Measurements from ENCODE around the gene AQP1. TPM values are rescaled to one million over a fixed set of nuclear protein-coding genes. Genes with fewer than 3 reads are reported as not detected.

Gene AQP1
- polyA plus RNA-seq, 1 experiment = 3.9 TPM

DNA sequence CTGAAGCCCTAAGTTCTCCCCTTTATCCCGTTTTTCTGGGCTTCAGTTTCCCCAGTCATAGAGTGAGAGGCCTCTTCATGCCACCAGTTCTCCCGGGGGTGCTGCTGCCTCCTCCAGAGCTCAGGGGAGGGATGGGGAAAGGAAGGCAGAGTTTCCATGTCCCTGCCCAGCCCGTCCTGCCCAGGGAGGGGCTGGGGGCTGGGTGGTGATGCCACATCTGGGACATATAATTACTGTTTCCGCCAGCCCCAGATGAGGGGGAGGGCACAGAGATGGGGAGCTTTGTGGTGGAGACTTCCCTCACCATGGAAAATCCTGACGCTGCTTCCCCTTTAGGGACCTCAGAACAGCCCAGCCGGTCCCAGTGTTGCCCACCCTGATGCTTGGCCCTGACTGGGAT lies 4.1 kb downstream of the AQP1 start:
- TF ChIP-seq, protein P1, sequence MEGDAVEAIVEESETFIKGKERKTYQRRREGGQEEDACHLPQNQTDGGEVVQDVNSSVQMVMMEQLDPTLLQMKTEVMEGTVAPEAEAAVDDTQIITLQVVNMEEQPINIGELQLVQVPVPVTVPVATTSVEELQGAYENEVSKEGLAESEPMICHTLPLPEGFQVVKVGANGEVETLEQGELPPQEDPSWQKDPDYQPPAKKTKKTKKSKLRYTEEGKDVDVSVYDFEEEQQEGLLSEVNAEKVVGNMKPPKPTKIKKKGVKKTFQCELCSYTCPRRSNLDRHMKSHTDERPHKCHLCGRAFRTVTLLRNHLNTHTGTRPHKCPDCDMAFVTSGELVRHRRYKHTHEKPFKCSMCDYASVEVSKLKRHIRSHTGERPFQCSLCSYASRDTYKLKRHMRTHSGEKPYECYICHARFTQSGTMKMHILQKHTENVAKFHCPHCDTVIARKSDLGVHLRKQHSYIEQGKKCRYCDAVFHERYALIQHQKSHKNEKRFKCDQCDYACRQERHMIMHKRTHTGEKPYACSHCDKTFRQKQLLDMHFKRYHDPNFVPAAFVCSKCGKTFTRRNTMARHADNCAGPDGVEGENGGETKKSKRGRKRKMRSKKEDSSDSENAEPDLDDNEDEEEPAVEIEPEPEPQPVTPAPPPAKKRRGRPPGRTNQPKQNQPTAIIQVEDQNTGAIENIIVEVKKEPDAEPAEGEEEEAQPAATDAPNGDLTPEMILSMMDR (IDR thresholded peaks at IDR 0.05; ENCODE audit: insufficient read depth, low read depth, low read length) = no peak
- no peaks in the 10 kb centered on the region for H3K36me3 ChIP-seq (ENCODE audit: control insufficient read depth, insufficient read depth, low read length)
- no peaks in the 10 kb centered on the region; the same call in 1 of the 2 replicates for H3K27me3 ChIP-seq (ENCODE audit: control insufficient read depth, insufficient read depth, low read length)
- DNase-seq (ENCODE audit: low read depth) = no peak
- ChIA-PET POLR2A (no interaction called here), CTCF (interaction anchor here (0.6 to 2.8 kb wide), 3 partner anchors 19 to 61 kb away, joined by 3 to 15 read pairs (median 3); no protein-coding TSS in a partner anchor)
- H3K4me3 ChIP-seq (ENCODE audit: low read depth, low read length) = no peak overlapping the region

DNA sequence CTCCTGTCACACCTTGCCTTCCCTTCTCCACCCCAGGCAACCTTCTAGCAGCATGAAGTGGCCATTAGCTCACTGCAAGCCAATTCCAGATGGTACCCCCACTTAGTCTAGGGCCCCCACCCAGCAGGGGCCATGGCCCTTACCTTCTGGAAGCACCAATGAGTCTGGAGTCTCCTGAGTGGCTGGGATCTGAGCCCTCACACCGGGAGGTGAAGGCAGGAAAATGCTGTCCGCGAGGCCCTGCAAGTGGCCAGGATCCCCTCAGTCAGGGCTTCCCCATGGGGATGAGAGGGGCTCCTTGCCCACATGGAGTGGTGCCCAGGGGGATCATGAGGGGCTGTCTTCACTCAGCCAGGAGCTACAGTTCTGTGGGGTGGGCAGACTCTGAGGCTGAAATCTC lies 4.6 kb downstream of the AQP1 start:
- TF ChIP-seq, protein P1 (IDR thresholded peaks at IDR 0.05; ENCODE audit: insufficient read depth, low read depth, low read length) = no peak
- H3K4me3 ChIP-seq (ENCODE audit: low read depth, low read length) = no peak overlapping the region
- ChIA-PET POLR2A (no interaction called here), CTCF (interaction anchor here (2.8 kb wide), 1 partner anchor 23 kb away, joined by 15 read pairs; no protein-coding TSS in a partner anchor)
- no peaks in the 10 kb centered on the region for H3K36me3 ChIP-seq (ENCODE audit: control insufficient read depth, insufficient read depth, low read length)
- no peaks in the 10 kb centered on the region; the same call in 1 of the 2 replicates for H3K27me3 ChIP-seq (ENCODE audit: control insufficient read depth, insufficient read depth, low read length)
- no peak for DNase-seq (ENCODE audit: low read depth)

DNA sequence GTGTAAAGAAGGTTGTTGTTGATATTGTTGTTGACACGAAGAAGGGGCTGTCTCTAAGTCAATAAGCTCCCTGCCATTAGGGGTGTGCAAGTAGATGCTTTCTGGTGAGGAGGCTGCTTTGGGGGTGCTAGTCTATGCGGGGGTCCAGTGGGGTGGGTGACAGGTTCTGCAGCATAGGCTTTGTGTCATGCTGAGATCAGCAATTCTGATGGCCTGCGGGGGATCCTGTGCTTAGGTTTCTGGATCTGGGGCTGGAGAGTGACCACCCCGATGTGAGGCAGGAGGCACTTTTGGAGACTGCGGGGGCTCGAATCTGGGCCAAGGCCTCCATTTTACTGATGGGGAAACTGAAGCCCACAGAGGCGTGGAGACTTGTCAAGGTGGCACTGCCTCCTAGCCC lies 5.1 kb downstream of the AQP1 start:
- POLR2A ChIA-PET = no interaction called here
- H3K36me3 ChIP-seq (ENCODE audit: control insufficient read depth, insufficient read depth, low read length) = no peaks in the 10 kb centered on the region
- TF ChIP-seq, protein P1 (IDR thresholded peaks at IDR 0.05; ENCODE audit: insufficient read depth, low read depth, low read length) = no peak
- no peak overlapping the region for H3K4me3 ChIP-seq (ENCODE audit: low read depth, low read length)
- CTCF ChIA-PET = interaction anchor here (2.8 kb wide), 1 partner anchor 22 kb away, joined by 15 read pairs; no protein-coding TSS in a partner anchor
- no peaks in the 10 kb centered on the region; the same call in 1 of the 2 replicates for H3K27me3 ChIP-seq (ENCODE audit: control insufficient read depth, insufficient read depth, low read length)
- no peak for DNase-seq (ENCODE audit: low read depth)

DNA sequence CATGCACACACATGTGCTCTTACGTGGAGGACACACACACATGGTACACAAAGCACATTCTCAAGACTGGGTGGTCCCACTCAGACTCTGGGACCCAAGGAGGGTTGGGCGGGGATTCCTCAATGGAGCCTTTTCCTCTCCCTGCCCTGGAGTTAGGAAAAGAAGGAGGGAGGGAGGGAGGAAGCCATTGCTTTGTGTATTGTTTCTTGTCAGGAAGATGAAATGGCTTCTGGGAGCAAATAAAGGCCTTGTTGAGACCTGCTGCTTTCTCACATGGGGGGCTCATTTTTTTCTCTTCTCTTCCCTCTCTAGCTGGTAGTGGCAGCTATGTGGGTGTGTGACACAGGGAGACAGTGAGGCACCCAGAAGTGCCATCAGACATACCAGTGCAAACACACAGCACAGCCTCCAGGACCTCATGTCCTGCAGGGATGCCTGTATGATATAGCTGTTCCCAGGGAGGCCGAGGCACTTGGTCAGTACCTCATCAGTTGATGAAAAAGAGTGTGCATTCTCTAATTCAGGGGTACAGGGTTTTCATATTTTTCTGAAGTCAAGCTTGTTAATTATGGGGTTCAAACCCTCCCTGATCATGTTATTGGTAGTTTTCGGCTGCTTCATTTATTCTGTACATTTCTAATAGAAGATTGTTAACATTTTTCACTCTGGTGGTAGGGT lies 5.7 kb downstream of the AQP1 start:
- no peak for DNase-seq (ENCODE audit: low read depth)
- H3K36me3 ChIP-seq (ENCODE audit: control insufficient read depth, insufficient read depth, low read length) = no peaks in the 10 kb centered on the region
- TF ChIP-seq, protein P1 (IDR thresholded peaks at IDR 0.05; ENCODE audit: insufficient read depth, low read depth, low read length) = no peak
- POLR2A ChIA-PET = no interaction called here
- H3K27me3 ChIP-seq (ENCODE audit: control insufficient read depth, insufficient read depth, low read length) = no peaks in the 10 kb centered on the region; the same call in 1 of the 2 replicates
- H3K4me3 ChIP-seq (ENCODE audit: low read depth, low read length) = no peak overlapping the region
- CTCF ChIA-PET = interaction anchor here (2.8 kb wide), 1 partner anchor 21 kb away, joined by 15 read pairs; no protein-coding TSS in a partner anchor

DNA sequence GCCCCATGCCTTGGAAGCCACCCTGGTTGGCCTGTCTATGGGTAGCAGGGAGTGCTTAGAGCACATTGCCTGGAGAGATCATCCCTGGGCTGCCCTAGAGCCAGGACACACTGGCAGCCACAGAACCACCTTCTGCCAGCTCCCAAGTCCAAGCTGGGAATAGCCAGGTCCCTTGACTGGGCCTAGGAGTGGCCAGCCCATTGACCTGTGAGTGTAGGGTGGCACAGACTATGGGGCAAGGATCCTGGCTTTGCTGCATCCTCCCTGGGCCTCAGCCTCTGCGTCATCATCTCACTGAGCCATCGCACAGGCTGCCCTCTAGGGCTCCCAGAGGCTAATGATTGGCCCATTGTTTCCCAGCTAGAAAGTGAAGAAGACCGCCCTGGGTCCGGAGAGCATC lies 7.0 kb downstream of the AQP1 start:
- Histone ChIP-seq H3K36me3 (ENCODE audit: control insufficient read depth, insufficient read depth, low read length) (no peaks in the 10 kb centered on the region), H3K27me3 (ENCODE audit: control insufficient read depth, insufficient read depth, low read length) (no peaks in the 10 kb centered on the region), H3K4me3 (ENCODE audit: low read depth, low read length) (no peak overlapping the region)
- CTCF ChIA-PET = interaction anchor here (2.8 kb wide), 1 partner anchor 20 kb away, joined by 15 read pairs; no protein-coding TSS in a partner anchor
- POLR2A ChIA-PET = interaction anchor here (0.6 kb wide), 1 partner anchor 9 kb away, joined by 12 read pairs; no protein-coding TSS in a partner anchor
- no peak for DNase-seq (ENCODE audit: low read depth)
- TF ChIP-seq, protein P1 (IDR thresholded peaks at IDR 0.05; ENCODE audit: insufficient read depth, low read depth, low read length) = no peak
